Cardiac muscle cell (in vitro differentiated cells and primary cell): ENCODE results near the gene SLIT1. TPM values are rescaled to one million over a fixed set of nuclear protein-coding genes. Genes with fewer than 3 reads are reported as not detected.

ENCODE experiments used
- DNase-seq, 2 donors: peaks; one replicate each; pipeline versions ENCODE4 v3.0.0 to v3.0.0-alpha.2; 2010 to 2017; ENCODE audit warnings: low read depth in 1 of 2, low spot score in 1 of 2
- H3K27ac ChIP-seq: fragments of 200-600 bp; sonication (generic); 2 replicates; pipeline ENCODE4 v1.5.1; 2016
- H3K27me3 ChIP-seq: fragments of 200-600 bp; sonication (generic); 2 replicates; pipeline ENCODE4 v1.6.0; 2016; ENCODE audit warnings: control low read depth
- H3K36me3 ChIP-seq: fragments of 200-600 bp; sonication (generic); 2 replicates; pipeline ENCODE4 v1.5.1; 2016; ENCODE audit warnings: control low read depth
- H3K4me1 ChIP-seq: fragments of 200-600 bp; sonication (generic); 2 replicates; pipeline ENCODE4 v1.8.1; 2017; ENCODE audit warnings: low read depth, mild to moderate bottlenecking, mixed run types
- H3K4me3 ChIP-seq: fragments of 200-600 bp; sonication (generic); 2 replicates; pipeline ENCODE4 v1.5.1; 2016; ENCODE audit warnings: mild to moderate bottlenecking
- H3K9me3 ChIP-seq: fragments of 200-600 bp; sonication (generic); 2 replicates; pipeline ENCODE4 v1.5.1; 2017; ENCODE audit warnings: low read depth, mild to moderate bottlenecking, control low read depth
- CTCF ChIP-seq: IDR thresholded peaks from 2 replicates; pipeline ENCODE4 v1.5.1; 2012; ENCODE audit warnings: low read depth, mild to moderate bottlenecking, low read length
- polyA plus RNA-seq: library from polyadenylated mRNA; unstranded; fragments of >200 nt; fragmentation: Nextera tagmentation; extraction: Ambion mirVana; gene quantifications from 2 replicates; pipeline ENCODE4 v1.2.1, GENCODE V29; 2016
- total RNA-seq: library from RNA; depleted of rRNA; stranded (reverse); fragments of >200 nt; gene quantifications from 2 replicates; pipeline ENCODE4 v1.2.3, GENCODE V29; 2016

Gene SLIT1
- total and polyA plus RNA-seq, 2 experiments from 2014 or later: 3.3 to 11.0 TPM

DNA sequence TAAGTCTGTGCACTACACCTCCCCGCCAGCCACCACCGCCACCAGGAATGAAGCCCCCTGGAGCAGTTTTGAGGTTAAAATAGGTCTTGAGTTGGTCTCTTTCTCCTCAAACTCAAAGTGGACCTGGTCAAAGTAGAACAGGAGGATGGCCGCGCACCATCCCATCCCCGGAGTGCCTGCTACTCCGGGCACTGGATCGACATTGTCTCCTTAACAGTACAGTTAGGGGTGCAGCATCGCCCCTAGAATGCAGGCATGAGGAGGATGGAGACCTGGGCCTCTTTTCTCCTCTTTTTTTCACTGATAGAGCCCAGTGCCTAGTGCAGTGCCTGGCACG, 145.5 kb downstream of the SLIT1 start:
- Histone ChIP-seq H3K27ac (no peak overlapping the region), H3K9me3 (no peaks in the 10 kb centered on the region), H3K4me1 (peaks cover 5% of the 10 kb centered on the region), H3K36me3 (no peaks in the 10 kb centered on the region), H3K4me3 (no peak overlapping the region), H3K27me3 (no peaks in the 10 kb centered on the region)
- no peak for TF ChIP-seq CTCF
- DNase-seq: no peak

GRCh38 chr10:97039538-97040247, 146.1 kb downstream of the SLIT1 start:
- peaks cover 5% of the 10 kb centered on the region for H3K4me1 ChIP-seq
- DNase-seq: no peak
- H3K27me3 ChIP-seq: no peaks in the 10 kb centered on the region

GRCh38 chr10:97038688-97039087, 147.1 kb downstream of the SLIT1 start:
- no peaks in the 10 kb centered on the region for H3K9me3 ChIP-seq
- no peak for TF ChIP-seq CTCF
- H3K4me3 ChIP-seq: no peak overlapping the region
- no peaks in the 10 kb centered on the region for H3K27me3 ChIP-seq
- peaks cover 5% of the 10 kb centered on the region for H3K4me1 ChIP-seq
- no peaks in the 10 kb centered on the region for H3K36me3 ChIP-seq
- DNase-seq: no peak
- H3K27ac ChIP-seq: no peak overlapping the region

More at GRCh38 chr10:97039538-97040247, 146.1 kb downstream of the SLIT1 start:
- Histone ChIP-seq H3K4me3 (no peak overlapping the region), H3K9me3 (no peaks in the 10 kb centered on the region), H3K27ac (no peak overlapping the region), H3K36me3 (no peaks in the 10 kb centered on the region)
- TF ChIP-seq CTCF: no peak

DNA sequence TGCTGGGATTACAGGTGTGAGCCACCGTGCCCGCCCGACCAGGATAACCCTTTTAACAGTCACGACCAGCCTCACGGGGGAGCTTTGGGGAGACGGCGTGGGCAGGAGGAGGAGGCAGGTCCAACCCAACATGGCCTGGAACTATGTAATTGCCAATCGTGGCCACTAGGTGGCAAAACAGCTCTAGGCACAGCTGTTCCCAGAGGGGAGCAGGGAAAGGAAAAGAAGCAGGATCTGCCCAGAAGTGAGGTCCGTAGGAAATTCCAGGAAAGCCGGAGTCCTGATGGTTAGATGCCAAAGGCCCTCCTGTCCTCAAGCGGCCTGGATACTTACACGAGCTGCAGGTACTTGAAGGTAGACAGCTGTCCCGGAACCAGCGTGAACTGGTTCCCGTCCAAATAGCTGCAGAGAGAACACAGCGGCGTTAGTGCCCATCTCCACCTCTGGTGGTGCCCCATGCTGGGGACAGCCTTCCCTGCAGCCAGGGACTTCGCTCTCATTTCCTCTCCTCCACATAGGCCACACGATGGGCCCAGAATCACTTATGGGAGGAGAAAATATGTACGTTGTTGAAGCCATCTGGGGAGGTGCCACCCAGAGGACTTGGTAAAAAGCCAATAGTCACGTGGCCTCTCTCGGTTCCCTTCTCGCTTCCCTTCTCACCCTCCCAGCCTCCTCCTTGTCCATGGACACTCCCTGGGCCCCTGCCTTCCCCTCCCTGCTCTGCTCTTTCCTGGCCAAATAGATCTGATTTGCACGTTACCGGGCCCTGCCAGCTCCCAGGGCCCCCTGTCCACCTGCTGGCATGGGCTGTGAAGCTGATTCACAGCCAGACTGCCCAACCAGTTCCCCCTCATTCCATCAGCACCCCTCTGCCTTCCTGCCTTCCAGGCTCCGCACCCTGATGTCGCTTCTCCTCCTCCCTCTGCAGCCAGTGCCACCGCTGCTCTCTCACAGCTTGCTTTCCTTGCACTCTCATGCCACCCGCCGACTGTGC, 148.1 kb downstream of the SLIT1 start:
- Histone ChIP-seq H3K27ac (no peak overlapping the region), H3K27me3 (no peaks in the 10 kb centered on the region), H3K4me1 (peaks cover 5% of the 10 kb centered on the region), H3K36me3 (no peaks in the 10 kb centered on the region), H3K4me3 (no peak overlapping the region), H3K9me3 (no peaks in the 10 kb centered on the region)
- DNase-seq: peak; percentile 84
- peak; percentile 86 for TF ChIP-seq CTCF

GRCh38 chr10:97034958-97035769, 150.6 kb downstream of the SLIT1 start:
- Histone ChIP-seq H3K4me1 (peaks cover 5% of the 10 kb centered on the region), H3K4me3 (no peak overlapping the region), H3K9me3 (no peaks in the 10 kb centered on the region), H3K27ac (no peak overlapping the region), H3K36me3 (no peaks in the 10 kb centered on the region), H3K27me3 (no peaks in the 10 kb centered on the region)
- TF ChIP-seq CTCF: no peak
- DNase-seq: no peak
